GM12874 (cell line): ENCODE measurements around the gene IL4R.

ENCODE experiments used
- CTCF ChIP-seq: IDR thresholded peaks from 2 replicates; pipeline ENCODE4 v1.5.1; 2011; ENCODE audit warnings: low read depth, mild to moderate bottlenecking, control low read depth, low read length, moderate library complexity; ENCODE audit not compliant: insufficient read depth

Gene IL4R

GRCh38 chr16:27392671-27393070 lies 78.9 kb downstream of the IL4R start:
- no peak for TF ChIP-seq CTCF

GRCh38 chr16:27394516-27394915 lies 80.7 kb downstream of the IL4R start:
- no peak for TF ChIP-seq CTCF

GRCh38 chr16:27398894-27399853 lies 85.4 kb downstream of the IL4R start:
- TF ChIP-seq CTCF: no peak

GRCh38 chr16:27399969-27400368 lies 86.2 kb downstream of the IL4R start:
- TF ChIP-seq CTCF: no peak

GRCh38 chr16:27400751-27401620 lies 87.2 kb downstream of the IL4R start:
- TF ChIP-seq CTCF: no peak

GRCh38 chr16:27401768-27402568 lies 88.2 kb downstream of the IL4R start, which contains the start of gene IL21R:
TSS of gene IL21R (plus strand) at chr16:27402174. CDS start at chr16:27430072, 27,898 bp downstream.
- no peak for TF ChIP-seq CTCF
